HG02642 (cell line): ENCODE results near the gene GSTM4.

Source experiments
- ATAC-seq: cut with Tn5 transposase; IDR thresholded peaks from one replicate; pipeline ENCODE4 v1.9.1; 2021; ENCODE audit warnings: mild to moderate bottlenecking; ENCODE audit not compliant: unreplicated experiment, poor library complexity

GSTM4 gene

DNA sequence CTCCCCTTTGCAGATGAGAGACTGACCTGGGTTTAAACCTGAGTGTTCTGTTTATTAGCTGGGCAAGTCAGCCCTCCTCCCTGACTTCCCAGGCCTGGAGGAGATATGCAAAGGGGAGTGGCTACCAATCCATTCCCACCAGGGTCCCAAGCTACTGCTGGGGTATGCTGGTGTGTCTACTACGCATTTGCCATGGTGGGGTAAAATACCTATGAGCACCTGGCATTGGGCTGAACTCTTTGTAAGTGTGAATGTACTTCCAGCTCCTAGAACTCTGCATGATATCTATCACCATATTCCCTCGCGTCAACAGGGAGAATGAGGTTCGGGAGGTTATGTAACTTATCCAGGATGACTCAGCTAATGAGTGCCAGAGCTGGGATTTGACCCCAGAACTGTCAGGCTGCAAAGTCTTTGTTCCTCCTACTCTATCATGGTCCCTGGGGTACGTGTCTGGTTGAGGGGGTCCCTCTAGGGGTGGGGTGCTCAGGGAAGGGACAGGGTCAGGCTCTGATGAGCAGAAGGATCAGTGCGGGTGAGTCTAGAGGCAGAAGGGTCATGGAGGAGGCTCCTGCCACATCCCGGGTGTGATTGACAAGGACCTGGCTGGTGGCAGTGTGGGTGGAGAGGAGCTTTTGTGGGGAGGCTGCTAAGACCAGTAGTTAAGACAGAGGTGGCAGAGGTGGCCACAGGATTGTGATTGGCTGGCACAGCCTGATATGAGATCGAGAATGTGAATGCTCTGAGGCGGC is 19.5 kb upstream of the GSTM4 start:
- no peak for ATAC-seq

DNA sequence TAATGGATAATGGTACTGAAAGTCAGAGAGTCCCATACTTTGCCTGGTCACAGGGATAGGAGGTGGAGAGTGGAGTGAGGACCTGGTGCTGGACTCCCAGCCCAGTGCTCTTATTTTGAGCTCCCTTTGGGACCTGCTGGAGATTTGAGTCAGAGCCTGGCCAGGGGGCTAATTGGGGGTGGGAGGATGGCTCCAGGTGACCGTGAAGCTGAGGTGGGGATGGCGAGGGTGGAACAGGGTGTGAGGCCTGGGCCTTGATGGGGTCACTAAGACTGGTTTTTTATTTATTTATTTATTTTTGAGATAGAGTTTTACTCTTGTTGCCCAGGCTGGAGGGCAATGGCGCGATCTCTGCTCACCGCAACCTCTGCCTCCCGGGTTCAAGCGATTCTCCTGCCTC is 18.5 kb upstream of the GSTM4 start:
- no peak for ATAC-seq

DNA sequence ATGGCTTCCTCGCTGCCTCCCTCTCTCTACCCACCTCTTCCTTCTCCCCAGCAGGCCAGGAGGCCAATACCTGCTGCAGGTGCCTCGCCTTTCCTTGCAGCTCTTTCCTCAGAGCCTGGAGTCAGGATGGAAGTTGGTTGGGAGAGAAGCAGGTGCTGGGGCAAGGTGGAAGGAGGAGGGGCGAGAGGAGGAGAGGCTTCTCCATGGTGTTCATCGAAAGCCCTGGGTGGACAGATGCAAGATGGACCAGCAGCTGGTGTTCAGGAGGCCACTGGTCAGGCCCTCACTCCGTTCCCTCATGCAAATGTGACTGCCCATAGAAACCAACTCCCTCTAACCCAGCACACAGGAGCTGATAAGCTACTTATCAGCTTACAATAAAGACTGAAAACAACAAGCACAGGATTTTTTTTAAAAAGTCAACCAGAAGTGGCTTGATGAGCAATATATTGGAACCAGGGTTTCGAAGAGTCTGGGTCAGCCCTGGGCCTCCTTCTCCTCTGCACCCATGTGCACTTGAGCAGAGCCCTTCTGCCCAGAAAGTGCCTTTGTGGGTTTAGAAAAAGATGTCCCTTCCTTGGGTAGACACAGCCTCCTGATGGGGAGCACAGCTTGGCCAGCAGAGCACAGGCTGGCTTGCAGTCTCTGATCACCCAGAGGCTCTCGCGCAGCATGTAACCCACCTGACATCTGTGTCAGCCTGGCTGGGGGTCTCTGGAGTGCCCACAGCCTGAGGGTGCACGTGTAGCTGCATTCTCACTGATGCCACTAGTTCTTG is 16.6 kb upstream of the GSTM4 start:
- ATAC-seq: no peak

DNA sequence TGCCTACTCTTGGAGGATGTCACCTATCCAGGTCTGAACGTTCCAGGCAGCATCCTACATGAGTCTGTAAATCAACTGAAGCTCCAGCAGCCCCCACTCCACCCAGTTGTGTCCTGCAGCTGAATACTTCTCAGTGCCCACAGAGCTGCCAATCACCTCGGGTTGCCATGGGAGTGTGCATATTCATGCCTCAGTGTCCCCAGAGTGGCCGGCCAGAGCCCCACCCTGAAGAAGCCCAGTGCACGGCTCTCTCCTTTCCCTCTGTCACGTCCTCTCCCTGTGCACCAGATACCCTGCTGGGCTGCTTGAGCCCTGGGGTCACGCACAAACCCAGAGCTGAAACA is 16.1 kb upstream of the GSTM4 start:
- ATAC-seq: no peak

DNA sequence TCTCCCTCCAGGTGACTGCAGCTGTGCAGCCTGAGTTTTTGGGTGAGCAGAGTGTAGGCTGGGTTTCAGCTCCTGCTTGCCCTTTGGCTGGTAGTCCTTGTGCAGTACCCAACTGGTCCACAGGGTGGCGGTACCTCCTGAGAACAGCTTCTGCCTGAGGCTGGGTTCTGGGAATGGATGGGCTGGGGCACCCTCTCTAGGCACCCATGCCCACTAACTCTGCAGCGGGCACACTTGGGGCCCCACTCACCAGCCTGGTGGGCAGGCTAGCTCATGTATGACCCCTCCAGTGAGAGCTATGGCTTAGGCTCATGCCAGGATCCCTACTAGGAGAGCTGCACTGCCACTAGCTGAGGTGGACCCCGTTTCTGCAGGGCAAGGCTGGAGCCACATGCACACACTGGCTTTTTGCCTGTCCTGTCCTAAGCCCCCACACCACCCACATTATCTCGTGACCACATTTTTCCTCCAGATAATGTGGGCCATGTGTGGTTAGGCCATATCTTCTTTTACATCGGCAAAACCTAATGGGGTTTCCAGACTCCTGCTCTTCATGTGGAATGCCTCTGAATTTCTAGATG is 15.5 kb upstream of the GSTM4 start:
- ATAC-seq: peak; percentile 53

DNA sequence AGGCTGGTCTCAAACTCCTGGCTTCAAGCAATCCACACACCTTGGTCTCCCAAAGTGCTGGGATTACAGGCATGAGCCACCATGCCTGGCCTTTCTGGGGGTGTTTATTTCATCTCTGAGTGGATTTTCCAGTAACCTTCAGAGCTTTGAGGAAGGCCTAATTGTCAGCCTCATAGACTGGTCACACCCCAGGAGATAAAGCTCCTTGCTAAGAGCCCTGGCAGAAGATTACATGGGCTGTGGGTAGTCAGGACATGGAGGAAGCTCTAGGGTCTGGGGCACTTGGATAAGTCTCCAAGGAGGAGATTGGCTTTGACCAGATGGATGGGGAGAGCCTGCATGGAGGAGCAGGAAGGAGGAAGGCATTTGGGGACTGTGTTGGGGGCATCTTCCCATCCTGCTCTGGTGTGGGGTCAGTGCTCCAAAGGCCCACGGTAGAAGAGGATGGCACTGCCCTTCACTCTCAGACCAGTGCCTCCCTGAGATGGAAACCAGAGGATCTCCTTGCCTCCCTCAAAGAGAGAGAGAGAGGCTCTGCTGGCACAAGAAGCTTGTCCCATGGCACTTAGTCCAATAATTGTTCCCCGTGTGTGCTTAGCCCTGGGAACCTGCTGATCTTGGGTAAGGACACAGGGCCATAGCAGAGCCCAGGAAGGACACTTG is 14.7 kb upstream of the GSTM4 start:
- ATAC-seq: no peak

DNA sequence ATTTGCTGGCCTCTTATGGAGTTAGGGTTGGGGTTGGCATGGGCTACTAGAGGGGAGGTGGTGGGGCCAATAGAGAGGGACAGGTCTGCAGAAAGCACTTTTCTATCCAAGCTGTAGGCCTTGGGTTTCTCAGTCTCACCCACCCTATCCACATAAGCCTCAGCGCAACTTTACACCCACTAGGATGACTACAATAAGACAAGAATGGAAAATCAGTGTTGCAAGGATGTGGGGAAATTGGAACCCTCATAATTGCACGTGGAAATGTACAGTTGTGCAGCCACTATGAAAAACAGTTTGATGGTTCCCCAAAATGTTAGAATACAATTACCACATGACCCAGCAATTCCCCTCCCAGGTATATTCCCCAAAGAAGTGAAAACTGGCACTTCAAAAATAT is 14.0 kb upstream of the GSTM4 start:
- ATAC-seq: no peak

DNA sequence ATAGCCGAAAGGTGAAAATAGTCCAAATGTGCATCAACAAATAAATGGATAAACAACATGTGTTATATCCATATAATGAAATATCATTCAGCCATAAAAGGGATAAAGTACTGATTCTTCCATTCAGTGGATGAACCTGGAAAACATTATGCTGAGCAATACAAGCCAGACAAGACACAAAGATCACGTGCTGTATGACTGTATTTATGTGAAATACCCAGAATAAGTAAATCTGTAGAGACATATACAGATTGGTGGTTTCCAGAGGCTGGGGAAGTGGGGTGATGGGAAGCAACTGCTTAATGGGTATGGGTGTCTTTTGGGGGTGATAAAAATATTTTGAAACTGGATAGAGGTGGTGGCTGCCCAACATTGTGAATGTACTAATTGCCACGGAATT is 13.3 kb upstream of the GSTM4 start:
- no peak for ATAC-seq

DNA sequence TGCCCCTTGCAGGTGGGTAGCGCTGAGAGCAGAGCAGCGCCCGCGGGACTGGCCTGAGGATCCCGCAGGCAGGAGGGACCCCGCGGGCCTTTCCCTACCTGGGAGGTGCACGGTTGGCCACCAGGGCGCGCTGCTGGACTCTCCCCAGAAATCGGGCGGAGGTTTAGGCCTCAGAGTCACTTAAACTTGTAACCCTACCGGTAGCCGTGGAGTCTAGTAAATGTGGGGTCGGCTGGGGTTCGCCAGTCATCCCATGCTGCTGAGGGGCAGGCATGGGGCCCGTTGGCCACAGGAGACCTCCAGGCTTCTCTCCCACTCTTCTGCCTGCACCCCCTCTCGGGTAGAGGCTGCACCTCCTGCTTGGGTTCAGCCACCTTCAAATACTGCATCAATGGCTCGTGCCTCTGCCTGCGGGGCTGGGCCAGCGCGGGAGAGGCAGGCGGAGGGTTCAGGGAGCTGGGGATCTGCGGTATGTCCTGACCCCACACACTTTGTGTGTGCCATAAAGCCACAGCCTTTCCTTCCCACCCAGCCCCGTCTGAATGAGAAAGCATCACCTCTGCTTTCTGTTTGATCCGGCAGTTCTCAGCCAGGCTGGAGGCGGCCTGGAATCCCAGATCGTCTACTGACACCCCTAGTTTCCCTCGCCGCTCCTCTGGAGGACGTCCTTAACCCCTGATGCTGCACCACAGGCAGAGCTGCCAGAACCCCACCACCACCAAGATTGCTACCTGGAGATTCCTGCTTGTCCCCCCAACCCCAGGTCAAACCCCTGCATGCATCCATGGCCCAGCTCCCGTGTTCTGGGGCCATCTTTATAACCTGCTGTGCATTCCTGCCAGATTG is 12.3 kb upstream of the GSTM4 start:
- ATAC-seq: peak; percentile 92

DNA sequence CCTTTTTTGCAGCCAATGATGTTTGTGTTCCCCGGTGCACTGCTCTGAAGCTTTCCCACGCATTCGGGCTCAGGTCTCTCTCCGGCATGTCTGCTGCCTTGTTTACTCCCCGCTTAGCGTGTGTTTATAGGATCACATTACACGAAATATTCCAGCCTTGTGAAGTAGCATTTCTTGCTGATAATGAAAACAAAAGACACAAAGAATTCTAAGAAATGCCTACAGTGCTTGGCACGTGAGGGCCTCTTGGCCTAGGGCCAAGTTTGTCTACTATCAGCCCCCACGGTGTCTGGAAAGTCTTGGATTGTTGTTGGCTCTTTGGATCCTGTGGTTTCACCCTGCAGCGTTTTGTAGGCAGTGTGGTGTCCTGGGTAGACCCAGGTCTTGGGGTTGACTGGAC is 11.2 kb upstream of the GSTM4 start:
- no peak for ATAC-seq

DNA sequence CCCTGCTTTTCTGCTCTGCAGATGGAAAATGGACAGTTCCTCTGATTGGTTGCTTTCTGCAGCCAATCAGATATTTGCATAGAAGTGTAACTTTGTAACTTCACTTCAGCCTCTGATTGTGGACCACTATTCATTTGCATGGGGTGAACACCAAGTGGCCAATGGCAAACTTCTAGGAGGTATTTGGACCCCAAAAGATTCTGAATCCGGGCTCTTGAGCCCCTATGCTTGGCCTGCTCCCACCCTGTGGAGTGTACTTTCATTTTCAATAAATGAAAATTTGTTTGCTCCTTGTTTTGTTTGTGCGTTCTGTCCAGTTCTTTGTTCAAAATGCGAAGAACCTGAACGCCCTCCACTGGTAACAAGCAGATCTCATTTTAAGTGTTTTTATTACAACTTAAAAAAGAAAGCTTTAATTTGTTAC is 6.4 kb upstream of the GSTM4 start:
- no peak for ATAC-seq

DNA sequence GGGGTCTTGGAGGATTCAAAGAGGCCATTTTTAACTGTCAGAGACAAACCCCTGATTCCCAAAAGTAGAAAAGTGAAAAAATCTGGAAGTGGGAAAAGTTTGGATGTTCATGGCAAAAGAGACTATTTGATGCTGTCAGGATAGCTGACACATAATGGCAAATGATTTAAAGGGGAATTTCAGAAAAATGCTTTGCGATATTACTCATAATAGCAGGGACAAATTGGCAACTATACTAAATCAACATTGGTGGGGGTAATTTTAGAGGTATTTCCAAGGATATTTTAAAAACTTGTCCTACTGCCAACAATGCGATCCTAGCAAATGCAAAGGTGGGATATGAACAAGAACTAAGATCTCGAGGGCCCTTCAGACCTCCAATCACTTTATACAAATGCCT is 5.3 kb upstream of the GSTM4 start:
- ATAC-seq: no peak

DNA sequence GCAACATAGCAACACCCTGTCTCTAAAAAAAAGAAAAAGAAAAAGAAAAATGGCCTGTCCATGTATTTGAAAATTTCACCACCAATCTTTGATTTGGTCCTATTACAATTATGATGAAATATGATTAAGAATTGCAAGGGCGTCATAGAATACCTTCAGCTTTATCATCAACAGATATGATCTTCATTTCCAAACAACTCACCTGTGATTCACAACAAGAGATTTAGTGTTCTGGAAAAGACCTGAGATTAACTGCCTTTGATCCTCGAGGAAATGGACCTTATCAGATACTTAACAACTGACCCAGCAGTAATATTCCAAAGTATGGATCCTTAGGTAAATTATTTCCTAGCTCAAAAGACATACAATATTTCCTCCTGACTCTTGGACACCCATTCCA is 3.5 kb upstream of the GSTM4 start:
- no peak for ATAC-seq

DNA sequence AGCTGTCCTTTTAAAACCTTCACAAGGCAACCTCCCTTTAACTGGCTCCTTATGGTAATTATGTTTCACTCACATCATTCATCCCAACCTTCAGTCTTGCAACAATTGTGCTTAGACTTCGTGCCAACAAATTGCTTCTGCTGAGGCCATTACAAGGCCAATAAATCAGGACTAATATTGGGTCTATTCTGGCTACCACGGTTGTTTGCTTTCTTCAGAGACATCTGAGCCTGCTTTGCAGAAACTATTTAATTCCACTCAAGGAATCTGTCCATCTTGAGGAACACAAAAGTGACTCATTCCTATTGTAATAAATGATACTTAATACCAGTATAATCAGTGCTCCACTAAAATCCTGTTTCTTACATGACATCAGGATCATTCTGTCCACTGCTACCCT is 2.6 kb upstream of the GSTM4 start:
- ATAC-seq: no peak

DNA sequence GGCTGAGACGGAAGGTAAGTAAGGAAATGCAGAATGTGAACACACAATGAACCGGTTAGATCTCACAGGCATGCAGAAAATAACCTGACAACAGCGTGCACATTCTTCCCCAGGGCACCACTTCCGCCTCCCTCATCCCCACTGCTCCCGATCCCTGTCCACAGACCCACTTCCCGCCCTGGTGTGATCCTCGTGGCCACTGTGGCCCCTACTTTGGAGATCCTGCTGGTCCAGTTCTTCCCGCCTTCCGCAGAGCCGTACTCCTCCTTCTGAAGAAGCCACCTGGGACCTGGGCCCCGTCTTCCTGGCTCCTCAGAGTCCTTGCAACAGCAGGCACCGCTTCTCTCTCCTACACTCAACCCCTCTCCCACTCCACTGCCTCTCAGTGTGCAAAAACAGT is 1.4 kb upstream of the GSTM4 start:
- ATAC-seq: no peak

DNA sequence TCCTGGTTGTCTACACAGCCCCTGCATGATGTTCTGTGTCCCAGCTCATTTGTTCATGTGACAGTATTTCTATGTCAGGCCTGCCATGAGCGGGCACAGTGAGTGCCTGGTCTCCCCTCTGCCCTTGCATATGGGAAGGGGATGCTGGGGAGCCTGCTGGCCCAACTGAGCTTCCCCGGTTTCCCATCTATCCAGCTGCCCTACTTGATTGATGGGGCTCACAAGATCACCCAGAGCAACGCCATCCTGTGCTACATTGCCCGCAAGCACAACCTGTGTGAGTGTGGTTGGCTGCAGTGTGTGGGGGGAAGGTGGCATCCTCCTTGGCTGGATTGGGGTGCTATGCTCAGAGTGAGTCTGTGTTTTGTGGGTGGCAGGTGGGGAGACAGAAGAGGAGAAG is 1.5 kb downstream of the GSTM4 start:
- no peak for ATAC-seq

DNA sequence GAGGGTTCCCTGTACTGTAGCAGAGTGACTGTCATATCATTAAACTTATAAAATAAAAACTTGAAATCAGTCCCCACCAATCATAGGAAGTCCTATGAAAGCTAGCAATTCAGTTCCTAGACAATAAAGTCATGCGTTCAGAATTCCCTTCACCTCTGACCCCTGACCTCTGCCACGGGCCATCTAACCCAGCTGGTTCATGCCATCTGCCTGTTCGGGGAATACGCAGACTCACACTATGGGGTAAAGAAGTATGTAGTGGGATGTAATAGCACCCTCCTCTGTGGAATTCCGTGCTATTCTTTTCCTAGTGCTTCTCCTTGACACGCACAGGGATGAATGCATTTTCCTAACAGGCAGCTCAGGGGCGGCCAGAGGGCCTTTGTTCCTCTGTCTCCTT is 2.1 kb downstream of the GSTM4 start:
- ATAC-seq: no peak

DNA sequence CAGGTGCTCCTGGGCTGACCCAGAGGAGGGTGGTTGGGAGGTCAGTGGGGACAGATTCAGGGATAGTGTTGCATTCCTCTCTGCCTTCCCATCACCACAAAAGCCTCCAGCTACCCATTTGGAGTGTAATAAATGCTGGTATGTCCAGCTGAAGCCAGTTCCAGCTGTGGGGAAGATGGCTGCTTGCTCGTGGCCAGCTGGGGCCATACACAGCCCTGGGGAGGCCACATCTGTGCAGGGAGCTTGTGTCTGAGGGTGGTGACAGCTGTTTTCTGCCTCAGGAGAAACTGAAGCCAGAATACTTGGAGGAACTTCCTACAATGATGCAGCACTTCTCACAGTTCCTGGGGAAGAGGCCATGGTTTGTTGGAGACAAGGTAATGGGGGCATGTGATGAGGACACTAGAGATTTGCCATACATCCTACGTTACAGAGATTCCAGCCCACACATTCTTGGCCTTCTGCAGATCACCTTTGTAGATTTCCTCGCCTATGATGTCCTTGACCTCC is 2.7 kb downstream of the GSTM4 start:
- ATAC-seq: no peak

DNA sequence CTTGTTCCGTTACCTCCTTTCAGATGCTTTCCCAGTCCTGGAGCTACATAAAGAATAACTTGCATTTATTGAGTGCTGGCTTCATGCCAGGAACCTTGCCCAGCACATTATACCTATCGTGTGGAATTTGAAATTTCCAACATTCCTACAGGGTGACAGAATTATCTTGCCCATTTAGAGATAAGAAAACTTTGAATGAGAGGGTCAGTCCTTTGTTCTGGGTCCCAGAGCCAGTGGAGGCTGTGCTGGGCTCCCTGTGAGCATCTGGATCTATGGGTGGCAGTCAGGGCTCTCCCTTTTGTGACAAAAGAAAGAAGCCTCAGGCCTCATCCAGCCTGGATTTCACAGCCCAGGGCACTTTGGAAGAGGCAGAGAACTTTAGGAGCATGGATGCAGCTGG is 3.2 kb downstream of the GSTM4 start:
- ATAC-seq: no peak

DNA sequence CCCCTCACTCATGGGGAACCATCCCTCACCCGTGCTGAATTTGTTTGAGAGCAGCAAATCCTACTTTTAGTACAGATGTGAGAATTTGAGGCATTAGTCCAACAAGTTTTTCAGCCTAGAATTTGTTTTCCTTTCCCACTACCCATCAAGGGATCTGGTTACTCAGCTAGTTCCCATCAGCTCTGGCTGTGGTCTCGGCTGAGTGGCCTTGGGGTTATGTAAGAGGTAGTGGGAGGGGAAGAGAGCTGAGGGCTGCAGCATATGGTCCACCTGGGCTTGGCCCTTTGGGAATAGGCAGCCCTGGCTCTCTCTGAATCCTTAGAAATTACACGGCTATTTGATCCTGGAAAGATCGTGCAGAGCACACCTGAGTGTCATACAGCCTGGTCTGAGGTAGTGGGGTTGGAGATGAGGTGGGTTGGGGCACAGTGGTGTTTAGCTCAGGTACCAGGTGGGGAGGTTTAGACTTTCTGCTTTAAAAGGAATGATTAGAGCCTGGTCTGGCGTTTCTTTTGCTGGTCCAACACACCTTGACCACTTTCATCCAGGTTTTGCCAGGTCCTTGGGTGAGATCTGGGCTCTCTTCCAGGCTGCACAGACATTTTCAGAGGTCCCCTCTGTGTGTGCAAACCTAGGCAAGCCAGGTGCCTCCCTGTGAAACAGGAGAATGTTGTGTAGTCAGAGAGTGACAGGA is 4.2 kb downstream of the GSTM4 start:
- no peak for ATAC-seq
